ENCODE data around the gene STRBP.

DNA sequence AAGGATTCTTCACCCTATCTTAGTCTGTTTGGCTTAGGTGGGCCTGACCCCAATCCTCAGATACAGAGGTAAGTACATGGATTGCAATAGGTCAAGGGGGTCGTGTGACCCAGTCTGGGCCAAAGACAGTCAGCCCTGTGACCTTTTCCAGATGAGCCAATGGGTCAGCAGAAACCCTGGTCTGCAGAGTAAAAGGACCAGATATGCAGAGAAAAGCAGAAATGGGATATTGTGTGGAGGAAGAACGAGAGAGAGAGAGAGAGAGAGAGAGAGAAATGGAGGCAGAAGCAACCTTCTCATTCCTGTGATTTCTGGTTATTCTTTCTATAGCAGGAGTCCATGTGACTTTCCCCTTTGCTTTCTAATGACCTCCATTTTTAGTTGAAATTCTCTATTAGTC, 47.2 kb upstream of the STRBP start:
- no peak for TF ChIP-seq EZH2 (IDR thresholded peaks at IDR 0.05; ENCODE audit: low read depth)
- TF ChIP-seq, protein P1, sequence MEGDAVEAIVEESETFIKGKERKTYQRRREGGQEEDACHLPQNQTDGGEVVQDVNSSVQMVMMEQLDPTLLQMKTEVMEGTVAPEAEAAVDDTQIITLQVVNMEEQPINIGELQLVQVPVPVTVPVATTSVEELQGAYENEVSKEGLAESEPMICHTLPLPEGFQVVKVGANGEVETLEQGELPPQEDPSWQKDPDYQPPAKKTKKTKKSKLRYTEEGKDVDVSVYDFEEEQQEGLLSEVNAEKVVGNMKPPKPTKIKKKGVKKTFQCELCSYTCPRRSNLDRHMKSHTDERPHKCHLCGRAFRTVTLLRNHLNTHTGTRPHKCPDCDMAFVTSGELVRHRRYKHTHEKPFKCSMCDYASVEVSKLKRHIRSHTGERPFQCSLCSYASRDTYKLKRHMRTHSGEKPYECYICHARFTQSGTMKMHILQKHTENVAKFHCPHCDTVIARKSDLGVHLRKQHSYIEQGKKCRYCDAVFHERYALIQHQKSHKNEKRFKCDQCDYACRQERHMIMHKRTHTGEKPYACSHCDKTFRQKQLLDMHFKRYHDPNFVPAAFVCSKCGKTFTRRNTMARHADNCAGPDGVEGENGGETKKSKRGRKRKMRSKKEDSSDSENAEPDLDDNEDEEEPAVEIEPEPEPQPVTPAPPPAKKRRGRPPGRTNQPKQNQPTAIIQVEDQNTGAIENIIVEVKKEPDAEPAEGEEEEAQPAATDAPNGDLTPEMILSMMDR (conservative IDR thresholded peaks at IDR 0.05), result no peak

All from PC-9 (cell line).